Neuronal stem cell (in vitro differentiated cells): ENCODE results near the gene CBX2.

Experiments
- DNase-seq: peaks from one replicate; pipeline ENCODE4 v3.0.0-alpha.2; 2013; ENCODE audit warnings: low spot score
- H2AFZ ChIP-seq: one replicate; pipeline ENCODE4 v1.6.1; 2013; ENCODE audit warnings: mild to moderate bottlenecking, low read length, inconsistent platforms
- H2AK5ac ChIP-seq: 2 replicates; pipeline ENCODE4 v1.6.1; 2013; ENCODE audit warnings: low read depth, mild to moderate bottlenecking, inconsistent platforms, low read length, moderate library complexity, mixed read lengths
- H2BK120ac ChIP-seq: 2 replicates; pipeline ENCODE4 v1.6.1; 2013; ENCODE audit warnings: low read depth, mild to moderate bottlenecking, inconsistent platforms, low read length, moderate library complexity, mixed read lengths
- H2BK12ac ChIP-seq: one replicate; pipeline ENCODE4 v1.6.1; 2013; ENCODE audit warnings: low read length, inconsistent platforms
- H2BK15ac ChIP-seq: 2 replicates; pipeline ENCODE4 v1.6.1; 2013; ENCODE audit warnings: mild to moderate bottlenecking, low read length, inconsistent platforms, mixed read lengths
- H2BK5ac ChIP-seq: one replicate; pipeline ENCODE4 v1.6.1; 2013; ENCODE audit warnings: inconsistent platforms, mild to moderate bottlenecking, low read length, moderate library complexity
- H3K14ac ChIP-seq: one replicate; pipeline ENCODE4 v1.6.1; 2013; ENCODE audit warnings: low read length, inconsistent platforms
- H3K18ac ChIP-seq: 2 replicates; pipeline ENCODE4 v1.6.1; 2013; ENCODE audit warnings: low read length, inconsistent platforms
- H3K23ac ChIP-seq: 2 replicates; pipeline ENCODE4 v1.6.1; 2013; ENCODE audit warnings: low read depth, mild to moderate bottlenecking, mixed read lengths, low read length, inconsistent platforms; ENCODE audit not compliant: poor library complexity
- H3K27ac ChIP-seq: replicated peaks from 3 replicates; pipeline ENCODE4 v1.5.1; 2013; ENCODE audit warnings: low read length, inconsistent platforms
- H3K27me3 ChIP-seq, 3 experiments: 2 replicates each; pipeline ENCODE4 v1.6.1; 2013; ENCODE audit warnings: low read length in 3 of 3, mild to moderate bottlenecking in 2 of 3, inconsistent platforms in 1 of 3, low read depth in 1 of 3, mixed read lengths in 1 of 3, moderate library complexity in 1 of 3; ENCODE audit not compliant: control insufficient read depth in 3 of 3, insufficient read depth in 3 of 3
- H3K36me3 ChIP-seq, 2 donors: replicated peaks in 1 of 2; 2 replicates each; pipeline ENCODE4 v1.6.1; 2013; ENCODE audit warnings: low read length in 2 of 2; ENCODE audit not compliant: control insufficient read depth in 2 of 2, insufficient read depth in 2 of 2
- H3K4ac ChIP-seq: 2 replicates; pipeline ENCODE4 v1.6.1; 2013; ENCODE audit warnings: inconsistent platforms, mild to moderate bottlenecking, low read length, moderate library complexity
- H3K4me1 ChIP-seq, 2 donors: 1 replicate in 1 of 2; 2 replicates in 1 of 2; pipeline ENCODE4 v1.6.1; 2013; ENCODE audit warnings: low read length in 2 of 2, low read depth in 1 of 2; ENCODE audit not compliant: control insufficient read depth in 2 of 2, insufficient read depth in 1 of 2
- H3K4me2 ChIP-seq: one replicate; pipeline ENCODE4 v1.6.1; 2013; ENCODE audit warnings: mild to moderate bottlenecking, low read length, inconsistent platforms; ENCODE audit not compliant: insufficient read depth, poor library complexity, severe bottlenecking
- H3K4me3 ChIP-seq, 2 donors: 2 replicates each; pipeline ENCODE4 v1.5.1; 2013; ENCODE audit warnings: low read length in 2 of 2, mild to moderate bottlenecking in 2 of 2, inconsistent platforms in 1 of 2, moderate library complexity in 1 of 2
- H3K79me1 ChIP-seq: one replicate; pipeline ENCODE4 v1.6.1; 2013; ENCODE audit warnings: low read depth, mild to moderate bottlenecking, inconsistent platforms, low read length, moderate library complexity
- H3K9ac ChIP-seq: one replicate; pipeline ENCODE4 v1.6.1; 2013; ENCODE audit warnings: mild to moderate bottlenecking, low read depth, low read length, inconsistent platforms; ENCODE audit not compliant: poor library complexity
- H3K9me3 ChIP-seq, 2 donors: replicated peaks in 1 of 2; 2 replicates each; pipeline versions ENCODE3 to v1.6.1; 2013; ENCODE audit warnings: low read length in 2 of 2, mild to moderate bottlenecking in 2 of 2, inconsistent platforms in 1 of 2, low read depth in 1 of 2, mixed read lengths in 1 of 2, moderate library complexity in 1 of 2; ENCODE audit not compliant: control insufficient read depth in 2 of 2, insufficient read depth in 1 of 2
- H4K8ac ChIP-seq: one replicate; pipeline ENCODE4 v1.6.1; 2013; ENCODE audit warnings: low read depth, mild to moderate bottlenecking, inconsistent platforms, low read length, moderate library complexity
- H4K91ac ChIP-seq: one replicate; pipeline ENCODE4 v1.6.1; 2013; ENCODE audit warnings: low read length, low read depth, mild to moderate bottlenecking, inconsistent platforms; ENCODE audit not compliant: poor library complexity
- WGBS, 2 donors: extraction: QIAGEN DNeasy Blood & Tissue Kit; methylation state at CpG; one replicate each; pipeline ENCODE4 v1.1.7; 2013; ENCODE audit warnings: missing lambda C conversion rate in 2 of 2, mixed read lengths in 1 of 2; ENCODE audit not compliant: insufficient read length in 2 of 2, insufficient replicate concordance in 1 of 2; ENCODE audit errors: extremely low coverage in 2 of 2; 5-methylcytosine and 5-hydroxymethylcytosine counted together

CBX2 gene

GRCh38 chr17:79788455-79788854 is 10.5 kb downstream of the CBX2 start:
- no peak overlapping the region for H3K27ac ChIP-seq
- no peak overlapping the region for H2BK15ac ChIP-seq
- peaks cover 24 to 41% of the 10 kb centered on the region in 2 donors for H3K4me1 ChIP-seq
- no CpG with 5 or more reads among the region's 5 CpGs for WGBS, 2 donors
- no peak overlapping the region for H3K23ac ChIP-seq
- H2BK120ac ChIP-seq = no peak overlapping the region
- H4K91ac ChIP-seq = no peak overlapping the region
- no peak for DNase-seq
- H2AK5ac ChIP-seq = no peak overlapping the region
- H3K14ac ChIP-seq = no peak overlapping the region
- H3K4ac ChIP-seq = no peak overlapping the region
- peaks cover 7% of the 10 kb centered on the region for H3K79me1 ChIP-seq
- H3K9ac ChIP-seq = no peak overlapping the region
- no peak overlapping the region for H2BK12ac ChIP-seq
- no peak overlapping the region for H3K4me3 ChIP-seq
- H3K9me3 ChIP-seq = peaks cover 2 to 5% of the 10 kb centered on the region in 2 donors
- H3K18ac ChIP-seq = no peak overlapping the region
- H2AFZ ChIP-seq = no peak overlapping the region
- H3K36me3 ChIP-seq = peaks cover 22 to 30% of the 10 kb centered on the region in 2 donors
- H2BK5ac ChIP-seq = no peak overlapping the region
- H4K8ac ChIP-seq = no peak overlapping the region
- H3K4me2 ChIP-seq = no peak overlapping the region
- H3K27me3 ChIP-seq = peaks cover 26 to 48% (median 33%) of the 10 kb centered on the region in 3 experiments

DNA sequence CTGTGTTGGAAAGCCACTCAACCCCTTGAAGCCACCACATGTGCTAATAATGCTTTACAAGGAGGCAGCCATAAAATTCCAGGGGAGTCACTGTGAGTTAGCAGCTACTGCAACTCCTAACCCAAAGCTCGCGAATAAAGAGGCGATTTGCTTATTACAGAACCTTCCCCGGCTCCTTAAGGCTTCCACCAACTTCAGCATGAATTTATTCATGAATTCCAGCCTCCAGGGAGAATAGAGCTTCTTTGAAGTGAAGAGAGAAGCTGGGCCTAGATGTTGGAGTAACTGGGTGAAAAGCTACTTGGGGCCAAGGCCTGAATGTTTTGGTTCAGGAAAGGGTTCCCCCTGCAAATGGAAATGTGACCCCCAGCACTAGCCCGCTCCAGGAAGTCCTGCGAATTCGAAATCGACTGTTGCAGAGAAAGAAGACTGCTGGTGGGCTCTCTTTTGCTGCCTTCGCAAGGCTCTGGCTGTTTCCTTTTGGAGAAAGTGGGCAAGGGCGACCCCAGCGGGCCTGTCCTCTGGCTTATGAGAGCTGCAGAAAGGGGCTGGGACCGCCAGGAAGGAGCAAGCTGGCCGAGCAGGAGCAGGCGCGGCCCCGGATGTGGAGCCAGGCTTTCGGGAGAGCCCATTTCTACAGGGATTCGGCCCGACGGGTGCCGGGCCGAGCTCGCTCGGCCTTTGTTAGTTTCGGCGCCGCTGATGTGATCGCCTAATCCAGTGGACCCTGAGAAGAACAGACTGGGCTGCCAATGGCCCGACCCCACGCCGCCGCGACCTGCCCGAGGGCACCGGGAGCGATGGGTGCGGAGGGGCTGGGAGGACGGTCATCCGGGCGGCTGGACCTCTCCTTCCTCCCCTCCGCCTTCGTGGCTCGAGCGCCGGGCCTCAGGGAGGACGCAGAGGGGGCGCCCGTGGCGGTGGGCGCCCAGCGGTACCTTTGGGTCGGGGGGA is 11.3 kb downstream of the CBX2 start:
- Histone ChIP-seq H2AK5ac (peak overlapping the region; percentile 94), H3K4ac (peak overlapping the region; percentile 27), H2BK5ac (peak overlapping the region; percentile 82), H3K14ac (peak overlapping the region; percentile 95), H3K23ac (peak overlapping the region; percentile 71), H3K27ac (no peak overlapping the region), H3K79me1 (peaks cover 4% of the 10 kb centered on the region), H3K4me2 (peak overlapping the region; percentile 78), H3K9me3 (peaks cover 2 to 5% of the 10 kb centered on the region in 2 donors), H2BK120ac (peak overlapping the region; percentile 81), H3K27me3 (peaks cover 26 to 52% (median 35%) of the 10 kb centered on the region in 3 experiments), H2AFZ (peak overlapping the region; percentile 87), H2BK12ac (peak overlapping the region; percentile 53), H3K4me1 (peaks cover 30 to 48% of the 10 kb centered on the region in 2 donors), H3K4me3 (peak overlapping the region; percentile 34 to 70), H3K36me3 (peaks cover 17 to 25% of the 10 kb centered on the region in 2 donors), H4K8ac (no peak overlapping the region), H4K91ac (peak overlapping the region; percentile 35), H3K18ac (peak overlapping the region; percentile 97), H3K9ac (peak overlapping the region; percentile 73), H2BK15ac (peak overlapping the region; percentile 95)
- WGBS, 2 donors = no CpG with 5 or more reads among the region's 52 CpGs
- DNase-seq = no peak

- H3K4me1 ChIP-seq = peaks cover 34 to 55% of the 10 kb centered on the region in 2 donors
- no CpG with 5 or more reads among the region's 74 CpGs for WGBS, 2 donors
Measured at GRCh38 chr17:79789943-79790804, 12.2 kb downstream of the CBX2 start.

More at GRCh38 chr17:79789943-79790804, 12.2 kb downstream of the CBX2 start:
- Histone ChIP-seq H3K79me1 (peaks cover 4% of the 10 kb centered on the region), H3K27me3 (peaks cover 26 to 60% (median 35%) of the 10 kb centered on the region in 3 experiments), H3K18ac (peak overlapping the region; percentile 97), H2BK5ac (peak overlapping the region; percentile 82), H3K14ac (peak overlapping the region; percentile 49), H3K36me3 (peaks cover 13 to 25% of the 10 kb centered on the region in 2 donors), H3K4ac (no peak overlapping the region), H3K4me3 (peak overlapping the region; percentile 34 to 70), H2AK5ac (peak overlapping the region; percentile 99), H2BK15ac (peak overlapping the region; percentile 95), H4K91ac (no peak overlapping the region), H2BK12ac (peak overlapping the region; percentile 75), H3K27ac (no peak overlapping the region), H3K23ac (peak overlapping the region; percentile 71), H3K4me2 (peak overlapping the region; percentile 78), H2AFZ (peak overlapping the region; percentile 87), H4K8ac (no peak overlapping the region), H2BK120ac (peak overlapping the region; percentile 81), H3K9ac (peak overlapping the region; percentile 73), H3K9me3 (peaks cover 2 to 5% of the 10 kb centered on the region in 2 donors)
- no peak for DNase-seq
